Stimulated activated memory B cell treated with anti-CD40 and anti-IgM and Interleukin-4, amounts not matched to agents 10 μg/mL and 1 μg/mL and 100 μg/mL, for 72 hours (primary cell): ENCODE results near the gene DCTN2.
"Not testable (repeated sequence)": the region's sequence is repeated elsewhere in the genome, so short reads cannot be mapped to it uniquely, and the experiment has no call there.

Source experiments
- ATAC-seq: fragments of 150-1000 bp; cut with Tn5 transposase; 2 replicates; pipeline ENCODE4 v1.10.0; 2021
- H3K27ac Mint-ChIP-seq: one replicate; pipeline ENCODE4 v1.8.0; 2022; ENCODE audit warnings: mild to moderate bottlenecking, mixed read lengths
- H3K27me3 Mint-ChIP-seq: one replicate; pipeline ENCODE4 v1.8.0; 2022; ENCODE audit warnings: mixed read lengths
- H3K36me3 Mint-ChIP-seq: one replicate; pipeline ENCODE4 v1.8.0; 2022; ENCODE audit warnings: mixed read lengths
- H3K4me1 Mint-ChIP-seq: one replicate; pipeline ENCODE4 v1.8.0; 2022; ENCODE audit warnings: mixed read lengths
- H3K4me3 Mint-ChIP-seq: one replicate; pipeline ENCODE4 v1.8.0; 2022; ENCODE audit warnings: mild to moderate bottlenecking, moderate library complexity, mixed read lengths
- H3K9me3 Mint-ChIP-seq: one replicate; pipeline ENCODE4 v1.8.0; 2022; ENCODE audit warnings: mixed read lengths

The DCTN2 gene

GRCh38 chr12:57563358-57563757 is 16.4 kb upstream of the DCTN2 start:
- no peak for ATAC-seq
- no peak overlapping the region for H3K27ac Mint-ChIP-seq
- no peaks in the 10 kb centered on the region for H3K9me3 Mint-ChIP-seq

GRCh38 chr12:57561117-57561516 is 14.1 kb upstream of the DCTN2 start:
- not testable (repeated sequence) for H3K9me3 Mint-ChIP-seq, ATAC-seq, H3K4me1 Mint-ChIP-seq, H3K4me3 Mint-ChIP-seq, H3K36me3 Mint-ChIP-seq, H3K27ac Mint-ChIP-seq
- peaks cover 31% of the 10 kb centered on the region for H3K27me3 Mint-ChIP-seq

More at GRCh38 chr12:57563358-57563757, 16.4 kb upstream of the DCTN2 start:
- peaks cover 33% of the 10 kb centered on the region for H3K27me3 Mint-ChIP-seq
- H3K4me1 Mint-ChIP-seq = no peaks in the 10 kb centered on the region
- H3K36me3 Mint-ChIP-seq = no peaks in the 10 kb centered on the region
- no peak overlapping the region for H3K4me3 Mint-ChIP-seq

- no peak for ATAC-seq
- no peaks in the 10 kb centered on the region for H3K9me3 Mint-ChIP-seq
- no peaks in the 10 kb centered on the region for H3K36me3 Mint-ChIP-seq
- H3K27ac Mint-ChIP-seq = no peak overlapping the region
- no peak overlapping the region for H3K4me3 Mint-ChIP-seq
- peaks cover 31% of the 10 kb centered on the region for H3K27me3 Mint-ChIP-seq
- H3K4me1 Mint-ChIP-seq = no peaks in the 10 kb centered on the region
Measured at GRCh38 chr12:57560516-57560915, 13.5 kb upstream of the DCTN2 start.

DNA sequence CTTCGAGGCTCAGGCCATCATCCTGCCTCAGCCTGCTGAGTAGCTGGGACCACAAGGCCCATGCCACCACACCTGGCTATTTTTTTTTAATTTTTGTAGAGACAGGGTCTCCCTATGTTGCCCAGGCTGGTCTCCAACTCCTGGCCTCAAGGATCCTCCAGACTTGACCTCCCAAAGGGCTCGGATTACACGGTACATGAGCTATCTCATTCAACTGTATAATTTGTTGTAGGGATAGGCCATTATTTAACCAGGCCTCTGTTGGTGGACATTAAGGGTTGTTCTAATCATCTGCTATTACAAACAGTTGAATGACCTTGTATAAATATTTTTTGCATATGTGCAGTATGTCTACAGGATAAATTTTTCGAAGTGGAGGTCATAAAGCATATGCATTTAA is 11.9 kb upstream of the DCTN2 start:
- no peaks in the 10 kb centered on the region for H3K4me1 Mint-ChIP-seq
- no peak overlapping the region for H3K27ac Mint-ChIP-seq
- H3K4me3 Mint-ChIP-seq = no peak overlapping the region
- no peaks in the 10 kb centered on the region for H3K36me3 Mint-ChIP-seq
- ATAC-seq = no peak
- peaks cover 18% of the 10 kb centered on the region for H3K27me3 Mint-ChIP-seq
- H3K9me3 Mint-ChIP-seq = no peaks in the 10 kb centered on the region

DNA sequence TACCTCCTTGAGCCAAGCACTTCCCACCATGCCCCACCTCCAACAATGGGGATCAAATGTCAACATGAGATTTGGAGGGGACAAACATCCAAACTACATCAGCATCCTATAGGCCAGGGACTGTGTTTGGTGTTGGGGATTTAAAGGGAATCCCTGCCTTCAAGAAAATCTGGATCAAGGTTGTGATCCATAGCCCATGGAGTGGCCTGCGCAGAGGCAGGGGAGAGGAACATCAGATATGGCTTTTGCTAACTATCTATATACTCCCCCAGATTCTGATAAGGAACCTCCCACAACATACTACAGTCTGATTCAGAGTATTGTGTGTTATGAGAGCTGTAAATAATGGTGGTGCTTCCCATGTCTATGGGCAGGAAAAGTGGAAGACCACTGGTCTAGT is 7.9 kb upstream of the DCTN2 start:
- ATAC-seq = no peak
- no peak overlapping the region for H3K4me3 Mint-ChIP-seq
- peaks cover 9% of the 10 kb centered on the region for H3K4me1 Mint-ChIP-seq
- H3K27me3 Mint-ChIP-seq = peaks cover 16% of the 10 kb centered on the region
- no peak overlapping the region for H3K27ac Mint-ChIP-seq
- no peaks in the 10 kb centered on the region for H3K9me3 Mint-ChIP-seq
- no peaks in the 10 kb centered on the region for H3K36me3 Mint-ChIP-seq

DNA sequence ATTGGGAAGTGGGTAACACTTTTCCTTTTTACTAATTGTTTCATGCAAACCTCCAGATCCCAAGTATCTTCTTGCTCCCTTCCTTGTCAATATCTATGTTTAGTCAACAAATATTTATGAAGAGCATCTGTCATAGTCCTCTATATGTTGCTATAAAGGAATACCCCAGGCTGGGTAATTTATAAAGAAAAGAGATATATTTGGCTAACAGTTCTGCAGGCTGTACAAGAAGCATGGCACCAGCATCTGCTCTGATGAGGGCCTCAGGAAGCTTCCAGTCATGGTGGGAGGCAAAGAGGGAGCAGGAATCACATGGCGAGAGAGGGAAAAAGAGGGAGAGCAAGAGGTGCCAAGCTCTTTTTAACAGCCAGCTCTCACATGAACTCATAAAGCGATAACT is 7.5 kb upstream of the DCTN2 start:
- Mint-ChIP-seq H3K4me3 (no peak overlapping the region), H3K9me3 (no peaks in the 10 kb centered on the region), H3K4me1 (peaks cover 13% of the 10 kb centered on the region), H3K36me3 (no peaks in the 10 kb centered on the region), H3K27me3 (peaks cover 16% of the 10 kb centered on the region), H3K27ac (no peak overlapping the region)
- no peak for ATAC-seq

- ATAC-seq = no peak
Measured at GRCh38 chr12:57553343-57554202, 6.6 kb upstream of the DCTN2 start.

DNA sequence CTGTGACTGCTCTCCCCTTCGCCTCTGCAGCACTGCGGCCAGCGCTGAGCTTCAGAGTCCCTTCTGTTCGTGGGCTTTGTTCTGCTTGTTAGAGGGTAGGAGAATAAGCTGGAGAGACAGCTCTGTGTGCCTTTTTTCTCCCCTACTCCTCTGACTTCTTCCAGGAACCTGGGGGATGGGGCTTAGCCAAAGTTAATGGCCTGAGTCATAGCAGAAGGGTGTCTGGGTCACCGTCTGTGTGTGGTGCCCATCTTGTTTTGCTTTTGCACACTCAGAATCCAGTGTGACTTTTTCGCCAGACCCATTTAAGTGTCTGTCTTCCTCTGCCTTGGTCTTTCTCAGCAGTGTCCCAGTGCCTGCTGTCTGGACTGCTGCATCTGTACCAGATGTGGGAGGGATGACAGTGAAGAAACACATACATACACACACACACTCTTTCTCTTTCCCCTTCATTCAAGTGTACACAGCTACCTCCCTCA is 5.9 kb upstream of the DCTN2 start:
- Mint-ChIP-seq H3K27ac (no peak overlapping the region), H3K4me3 (no peak overlapping the region), H3K9me3 (no peaks in the 10 kb centered on the region), H3K36me3 (no peaks in the 10 kb centered on the region), H3K4me1 (peaks cover 24% of the 10 kb centered on the region), H3K27me3 (peaks cover 16% of the 10 kb centered on the region)
- no peak for ATAC-seq

More at GRCh38 chr12:57553343-57554202, 6.6 kb upstream of the DCTN2 start:
- Mint-ChIP-seq H3K36me3 (no peaks in the 10 kb centered on the region), H3K27me3 (peaks cover 16% of the 10 kb centered on the region), H3K27ac (no peak overlapping the region), H3K4me1 (peaks cover 21% of the 10 kb centered on the region), H3K4me3 (no peak overlapping the region), H3K9me3 (no peaks in the 10 kb centered on the region)

DNA sequence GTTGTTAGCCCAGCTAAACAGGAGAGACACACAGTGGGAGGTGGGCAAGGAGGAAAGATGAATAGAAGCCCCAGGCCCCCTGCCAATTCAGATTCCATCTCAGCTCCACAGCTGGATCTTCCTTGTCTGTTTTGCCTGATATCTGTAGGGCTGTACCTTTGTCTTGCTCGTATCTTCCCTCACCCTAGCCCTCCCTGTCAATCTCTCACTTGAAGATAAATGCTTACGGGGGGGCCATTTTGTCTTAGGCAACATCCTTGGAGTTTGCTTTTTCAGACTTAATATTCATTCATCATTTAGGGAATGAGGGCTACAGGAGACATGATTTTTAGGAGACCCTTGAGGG is 5.3 kb upstream of the DCTN2 start:
- Mint-ChIP-seq H3K4me3 (no peak overlapping the region), H3K4me1 (peaks cover 27% of the 10 kb centered on the region), H3K9me3 (no peaks in the 10 kb centered on the region), H3K27ac (no peak overlapping the region), H3K27me3 (peaks cover 16% of the 10 kb centered on the region), H3K36me3 (no peaks in the 10 kb centered on the region)
- ATAC-seq = no peak

GRCh38 chr12:57551637-57552305 is 4.8 kb upstream of the DCTN2 start:
- H3K36me3 Mint-ChIP-seq = no peaks in the 10 kb centered on the region
- H3K27me3 Mint-ChIP-seq = peaks cover 16% of the 10 kb centered on the region
- H3K9me3 Mint-ChIP-seq = no peaks in the 10 kb centered on the region
- H3K27ac Mint-ChIP-seq = no peak overlapping the region
- peaks cover 30% of the 10 kb centered on the region for H3K4me1 Mint-ChIP-seq
- ATAC-seq = no peak
- no peak overlapping the region for H3K4me3 Mint-ChIP-seq

- Mint-ChIP-seq H3K27ac (no peak overlapping the region), H3K27me3 (peaks cover 16% of the 10 kb centered on the region), H3K9me3 (no peaks in the 10 kb centered on the region), H3K36me3 (no peaks in the 10 kb centered on the region), H3K4me1 (peaks cover 36% of the 10 kb centered on the region), H3K4me3 (peak overlapping the region; percentile 79)
- ATAC-seq = no peak
Measured at GRCh38 chr12:57550641-57551549, 3.9 kb upstream of the DCTN2 start.

- H3K27me3 Mint-ChIP-seq = peaks cover 16% of the 10 kb centered on the region
Measured at GRCh38 chr12:57549909-57550640, 3.1 kb upstream of the DCTN2 start, which contains the start of gene KIF5A. Gene KIF5A (plus strand): TSS chr12:57550044. CDS start chr12:57550272, 228 bp downstream.

GRCh38 chr12:57549203-57549908 is 2.4 kb upstream of the DCTN2 start:
- Mint-ChIP-seq H3K9me3 (no peaks in the 10 kb centered on the region), H3K27ac (peak overlapping the region; percentile 45)

More at GRCh38 chr12:57549909-57550640, 3.1 kb upstream of the DCTN2 start, which contains the start of gene KIF5A:
- Mint-ChIP-seq H3K4me3 (peak within 1 kb of the TSS; percentile 79), H3K9me3 (no peaks in the 10 kb centered on the region), H3K36me3 (no peaks in the 10 kb centered on the region), H3K4me1 (peaks cover 45% of the 10 kb centered on the region), H3K27ac (peak within 1 kb of the TSS; percentile 45)
- peak; percentile 54 for ATAC-seq

DNA sequence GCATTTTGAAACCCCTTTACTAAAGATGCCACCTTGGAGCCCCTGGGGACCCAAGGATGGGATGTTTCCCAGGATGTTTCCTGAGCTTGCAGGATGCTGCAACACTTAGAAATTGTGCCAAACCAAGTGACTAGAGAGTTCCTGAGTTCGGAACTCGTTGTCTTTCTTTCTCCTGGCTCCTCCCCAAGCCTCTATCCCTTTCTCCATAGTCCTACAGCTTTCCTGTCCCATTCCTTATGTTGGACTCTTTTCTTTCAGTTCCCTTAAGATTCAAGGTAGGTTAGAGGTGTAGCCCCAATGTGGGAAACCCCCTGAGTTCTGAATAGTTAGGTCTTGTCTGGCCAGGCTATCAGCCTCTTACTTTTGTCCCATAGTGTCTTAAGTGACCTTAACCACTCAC is 1.5 kb upstream of the DCTN2 start:
- no peak for ATAC-seq
- Mint-ChIP-seq H3K9me3 (no peaks in the 10 kb centered on the region), H3K27me3 (peaks cover 11% of the 10 kb centered on the region), H3K4me1 (peaks cover 50% of the 10 kb centered on the region), H3K27ac (no peak overlapping the region), H3K36me3 (no peaks in the 10 kb centered on the region), H3K4me3 (no peak overlapping the region)

More at GRCh38 chr12:57549203-57549908, 2.4 kb upstream of the DCTN2 start:
- H3K4me3 Mint-ChIP-seq = peak overlapping the region; percentile 79
- ATAC-seq = no peak
- peaks cover 16% of the 10 kb centered on the region for H3K27me3 Mint-ChIP-seq
- H3K4me1 Mint-ChIP-seq = peaks cover 50% of the 10 kb centered on the region
- H3K36me3 Mint-ChIP-seq = no peaks in the 10 kb centered on the region
